Cardiac muscle cell (in vitro differentiated cells and primary cell): Measurements from ENCODE around the gene RPUSD1. TPM values are rescaled to one million over a fixed set of nuclear protein-coding genes. Genes with fewer than 3 reads are reported as not detected.

ENCODE experiments used
- DNase-seq, 2 donors: peaks; one replicate each; pipeline versions ENCODE4 v3.0.0 to v3.0.0-alpha.2; 2010 to 2017; ENCODE audit warnings: low read depth in 1 of 2, low spot score in 1 of 2
- H3K27ac ChIP-seq: fragments of 200-600 bp; sonication (generic); 2 replicates; pipeline ENCODE4 v1.5.1; 2016
- H3K27me3 ChIP-seq: fragments of 200-600 bp; sonication (generic); 2 replicates; pipeline ENCODE4 v1.6.0; 2016; ENCODE audit warnings: control low read depth
- H3K36me3 ChIP-seq: fragments of 200-600 bp; sonication (generic); 2 replicates; pipeline ENCODE4 v1.5.1; 2016; ENCODE audit warnings: control low read depth
- H3K4me1 ChIP-seq: fragments of 200-600 bp; sonication (generic); 2 replicates; pipeline ENCODE4 v1.8.1; 2017; ENCODE audit warnings: low read depth, mild to moderate bottlenecking, mixed run types
- H3K4me3 ChIP-seq: fragments of 200-600 bp; sonication (generic); 2 replicates; pipeline ENCODE4 v1.5.1; 2016; ENCODE audit warnings: mild to moderate bottlenecking
- H3K9me3 ChIP-seq: fragments of 200-600 bp; sonication (generic); 2 replicates; pipeline ENCODE4 v1.5.1; 2017; ENCODE audit warnings: low read depth, mild to moderate bottlenecking, control low read depth
- CTCF ChIP-seq: IDR thresholded peaks from 2 replicates; pipeline ENCODE4 v1.5.1; 2012; ENCODE audit warnings: low read depth, mild to moderate bottlenecking, low read length
- polyA plus RNA-seq: library from polyadenylated mRNA; unstranded; fragments of >200 nt; fragmentation: Nextera tagmentation; extraction: Ambion mirVana; gene quantifications from 2 replicates; pipeline ENCODE4 v1.2.1, GENCODE V29; 2016
- total RNA-seq: library from RNA; depleted of rRNA; stranded (reverse); fragments of >200 nt; gene quantifications from 2 replicates; pipeline ENCODE4 v1.2.3, GENCODE V29; 2016

Gene RPUSD1
- total and polyA plus RNA-seq, 2 experiments from 2014 or later, result 32.2 to 34.3 TPM

GRCh38 chr16:739560-740458 lies 48.4 kb downstream of the RPUSD1 start:
- H3K27me3 ChIP-seq, result no peaks in the 10 kb centered on the region
- no peaks in the 10 kb centered on the region for H3K4me1 ChIP-seq
- H3K27ac ChIP-seq, result no peak overlapping the region
- no peak for DNase-seq
- H3K36me3 ChIP-seq, result peaks cover 6% of the 10 kb centered on the region
- H3K4me3 ChIP-seq, result peak overlapping the region; percentile 95
- no peaks in the 10 kb centered on the region for H3K9me3 ChIP-seq
- no peak for TF ChIP-seq CTCF

DNA sequence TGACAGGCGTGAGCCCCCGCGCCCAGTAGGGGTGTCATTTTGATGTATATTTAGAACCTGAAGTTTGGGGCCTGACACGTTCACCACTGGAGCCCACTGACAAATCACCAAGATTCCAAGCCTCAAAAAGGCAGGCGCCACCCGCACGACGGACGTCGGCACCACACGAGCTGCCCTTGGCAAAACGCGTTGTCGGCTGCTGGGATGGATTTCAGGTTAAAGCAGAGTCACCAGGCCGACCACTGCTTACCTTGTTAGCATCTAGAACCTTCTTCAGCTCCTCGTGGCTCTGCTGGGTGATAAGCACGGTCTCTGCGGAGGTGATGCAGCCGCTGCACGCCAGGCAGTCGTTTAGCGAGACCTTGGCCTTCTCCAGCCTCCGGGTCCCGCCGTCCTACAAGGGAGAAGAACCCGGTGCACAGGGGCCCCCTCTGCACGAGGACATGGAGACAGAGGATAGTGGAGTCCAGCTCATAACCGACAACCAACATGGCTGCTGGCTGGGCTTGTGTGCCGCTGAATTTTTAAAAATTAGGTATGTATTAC lies 51.2 kb downstream of the RPUSD1 start:
- no peak for TF ChIP-seq CTCF
- DNase-seq, result no peak
- H3K9me3 ChIP-seq, result no peaks in the 10 kb centered on the region
- H3K36me3 ChIP-seq, result peaks cover 6% of the 10 kb centered on the region
- no peak overlapping the region for H3K4me3 ChIP-seq
- H3K27me3 ChIP-seq, result no peaks in the 10 kb centered on the region
- no peaks in the 10 kb centered on the region for H3K4me1 ChIP-seq
- H3K27ac ChIP-seq, result no peak overlapping the region

DNA sequence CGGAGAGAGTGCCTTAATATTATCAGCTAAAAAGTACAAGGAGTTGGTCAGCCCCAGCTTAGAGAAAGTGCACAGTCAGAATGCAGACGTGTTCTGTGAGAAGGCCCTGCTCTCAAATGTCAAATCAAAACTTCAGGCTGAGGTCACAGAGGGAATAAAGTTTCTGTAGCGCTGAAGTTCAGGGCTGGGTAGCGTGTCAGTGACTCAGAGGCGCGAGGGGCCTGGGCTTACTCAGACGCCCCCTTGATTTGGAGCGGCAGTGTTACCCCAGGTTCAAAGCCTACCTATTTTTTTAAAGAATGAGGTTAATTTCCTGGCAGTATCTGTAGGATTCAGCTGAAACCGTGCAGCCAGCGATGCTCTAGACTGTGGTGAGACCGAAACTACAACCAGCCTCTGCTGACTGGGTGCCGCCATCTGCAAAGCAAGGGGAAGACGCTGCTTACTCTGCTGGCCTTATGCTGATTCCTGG lies 52.2 kb downstream of the RPUSD1 start:
- no peak for TF ChIP-seq CTCF
- Histone ChIP-seq H3K4me3 (no peak overlapping the region), H3K27ac (no peak overlapping the region), H3K9me3 (no peaks in the 10 kb centered on the region), H3K4me1 (no peaks in the 10 kb centered on the region), H3K27me3 (no peaks in the 10 kb centered on the region), H3K36me3 (peaks cover 6% of the 10 kb centered on the region)
- DNase-seq, result no peak

DNA sequence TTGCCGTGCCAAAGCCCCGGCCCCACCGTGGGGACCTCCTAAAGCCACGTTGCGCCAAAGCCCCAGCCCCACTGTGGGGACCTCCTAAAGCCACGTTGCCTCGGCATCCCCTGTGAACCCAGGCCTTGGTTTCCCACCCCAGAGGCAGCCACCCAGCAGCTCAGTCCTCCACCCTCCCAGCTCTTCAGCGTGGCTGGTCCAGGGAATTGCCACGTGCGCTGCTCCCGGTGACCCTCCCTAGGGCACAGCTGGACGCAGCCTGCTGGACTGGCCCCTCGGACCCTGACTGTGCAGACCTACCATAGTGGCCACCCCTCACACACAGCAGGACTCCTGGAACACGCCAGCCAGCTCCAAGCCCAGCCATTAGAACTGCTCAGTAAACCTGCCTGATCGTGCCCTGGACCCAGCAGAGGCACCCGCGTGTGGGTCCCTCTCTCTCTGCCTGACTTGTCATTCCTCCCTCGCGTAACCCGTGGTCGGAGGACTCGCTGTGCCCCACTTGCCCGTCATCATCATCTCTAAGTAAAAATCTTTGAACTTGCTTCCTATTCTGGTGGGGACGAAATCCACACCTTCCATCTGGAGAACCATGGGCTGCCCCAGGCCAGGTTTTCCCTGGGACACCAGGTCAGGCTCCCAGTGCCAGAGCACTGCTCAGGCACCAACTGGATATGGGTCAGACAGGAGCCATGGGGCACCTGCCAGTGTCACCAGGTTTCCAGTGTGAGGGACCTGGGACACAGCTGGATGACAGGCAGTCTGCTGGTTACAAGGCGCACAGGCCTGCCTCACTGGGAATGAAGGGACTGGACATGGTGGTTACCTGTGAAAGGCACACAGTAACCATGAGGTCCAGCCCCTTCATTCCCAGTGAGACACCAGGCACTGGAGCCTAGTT lies 53.0 kb downstream of the RPUSD1 start:
- Histone ChIP-seq H3K4me1 (no peaks in the 10 kb centered on the region), H3K27ac (no peak overlapping the region), H3K36me3 (peaks cover 6% of the 10 kb centered on the region), H3K4me3 (no peak overlapping the region), H3K9me3 (no peaks in the 10 kb centered on the region), H3K27me3 (no peaks in the 10 kb centered on the region)
- no peak for DNase-seq
- TF ChIP-seq CTCF, result no peak

Other genes with a start within 250 kb of the RPUSD1 start
- 0.14 and 0.66 TPM in 2 replicates for gene PRR35, start 228.0 kb downstream of the RPUSD1 start, total RNA-seq
- 0.40 TPM in 1 of 2 replicates, not detected in the other for gene PRR35, start 228.0 kb downstream of the RPUSD1 start, polyA plus RNA-seq
- gene NHLRC4, start 221.4 kb downstream of the RPUSD1 start, total RNA-seq, result 3.6 and 3.9 TPM in 2 replicates
- 2.2 and 2.6 TPM in 2 replicates for gene NHLRC4, start 221.4 kb downstream of the RPUSD1 start, polyA plus RNA-seq
- gene PIGQ, start 218.4 kb downstream of the RPUSD1 start, total RNA-seq, result 124 and 126 TPM in 2 replicates
- 89.2 and 110 TPM in 2 replicates for gene PIGQ, start 218.4 kb downstream of the RPUSD1 start, polyA plus RNA-seq
- gene RAB40C, start 198.3 kb downstream of the RPUSD1 start, total RNA-seq, result 40.7 and 45.9 TPM in 2 replicates
- 30.8 and 36.9 TPM in 2 replicates for gene RAB40C, start 198.3 kb downstream of the RPUSD1 start, polyA plus RNA-seq
- gene WFIKKN1, start 157.4 kb downstream of the RPUSD1 start, total RNA-seq, result 85.8 and 125 TPM in 2 replicates
- 79.6 and 105 TPM in 2 replicates for gene WFIKKN1, start 157.4 kb downstream of the RPUSD1 start, polyA plus RNA-seq
- gene METTL26, start 152.1 kb downstream of the RPUSD1 start, total RNA-seq, result 196 and 201 TPM in 2 replicates
- gene METTL26, start 152.1 kb downstream of the RPUSD1 start, polyA plus RNA-seq, result 153 and 181 TPM in 2 replicates
- gene MCRIP2, start 146.6 kb downstream of the RPUSD1 start, total RNA-seq, result 123 and 144 TPM in 2 replicates
- 131 and 146 TPM in 2 replicates for gene MCRIP2, start 146.6 kb downstream of the RPUSD1 start, polyA plus RNA-seq
- 25.6 and 26.5 TPM in 2 replicates for gene WDR90, start 139.0 kb downstream of the RPUSD1 start, total RNA-seq
- 28.1 and 32.3 TPM in 2 replicates for gene WDR90, start 139.0 kb downstream of the RPUSD1 start, polyA plus RNA-seq
- 251 and 305 TPM in 2 replicates for gene RHOT2, start 120.2 kb downstream of the RPUSD1 start, total RNA-seq
- 294 and 315 TPM in 2 replicates for gene RHOT2, start 120.2 kb downstream of the RPUSD1 start, polyA plus RNA-seq
- gene RHBDL1, start 112.7 kb downstream of the RPUSD1 start, total RNA-seq, result 3.6 and 12.9 TPM in 2 replicates
- gene RHBDL1, start 112.7 kb downstream of the RPUSD1 start, polyA plus RNA-seq, result 2.6 and 4.7 TPM in 2 replicates
- 176 and 207 TPM in 2 replicates for gene STUB1, start 108.0 kb downstream of the RPUSD1 start, total RNA-seq
- 219 and 269 TPM in 2 replicates for gene STUB1, start 108.0 kb downstream of the RPUSD1 start, polyA plus RNA-seq
- 105 and 134 TPM in 2 replicates for gene JMJD8, start 104.0 kb downstream of the RPUSD1 start, total RNA-seq
- 107 and 118 TPM in 2 replicates for gene JMJD8, start 104.0 kb downstream of the RPUSD1 start, polyA plus RNA-seq
- 17.6 and 23.3 TPM in 2 replicates for gene WDR24, start 98.0 kb downstream of the RPUSD1 start, total RNA-seq
- 22.8 and 31.0 TPM in 2 replicates for gene WDR24, start 98.0 kb downstream of the RPUSD1 start, polyA plus RNA-seq
- 0.12 and 0.74 TPM in 2 replicates for gene FBXL16, start 82.6 kb downstream of the RPUSD1 start, total RNA-seq
- 0.59 and 1.4 TPM in 2 replicates for gene FBXL16, start 82.6 kb downstream of the RPUSD1 start, polyA plus RNA-seq
- 93.9 and 186 TPM in 2 replicates for gene METRN, start 73.3 kb downstream of the RPUSD1 start, total RNA-seq
- gene METRN, start 73.3 kb downstream of the RPUSD1 start, polyA plus RNA-seq, result 299 and 330 TPM in 2 replicates
- 55.1 and 62.5 TPM in 2 replicates for gene ANTKMT, start 67.2 kb downstream of the RPUSD1 start, total RNA-seq
- gene ANTKMT, start 67.2 kb downstream of the RPUSD1 start, polyA plus RNA-seq, result 72.4 and 82.6 TPM in 2 replicates
- gene CCDC78, start 61.9 kb downstream of the RPUSD1 start, total RNA-seq, result 9.7 and 16.5 TPM in 2 replicates
- 3.6 and 4.2 TPM in 2 replicates for gene CCDC78, start 61.9 kb downstream of the RPUSD1 start, polyA plus RNA-seq
- gene HAGHL, start 61.3 kb downstream of the RPUSD1 start, total RNA-seq, result 31.6 and 47.5 TPM in 2 replicates
- gene HAGHL, start 61.3 kb downstream of the RPUSD1 start, polyA plus RNA-seq, result 27.7 and 37.0 TPM in 2 replicates
- 46.2 and 67.7 TPM in 2 replicates for gene CIAO3, start 47.4 kb downstream of the RPUSD1 start, total RNA-seq
- gene CIAO3, start 47.4 kb downstream of the RPUSD1 start, polyA plus RNA-seq, result 43.3 and 72.2 TPM in 2 replicates
- 0.32 and 4.5 TPM in 2 replicates for gene MSLN, start 27.6 kb downstream of the RPUSD1 start, total RNA-seq
- not detected in 2 replicates for gene MSLN, start 27.6 kb downstream of the RPUSD1 start, polyA plus RNA-seq
- 57.4 and 107 TPM in 2 replicates for gene CHTF18, start 239 bp upstream of the RPUSD1 start, total RNA-seq
- gene CHTF18, start 239 bp upstream of the RPUSD1 start, polyA plus RNA-seq, result 43.6 and 58.5 TPM in 2 replicates
- gene GNG13, start 12.4 kb upstream of the RPUSD1 start, total RNA-seq, result not detected in 2 replicates
- 0.79 TPM in 1 of 2 replicates, not detected in the other for gene GNG13, start 12.4 kb upstream of the RPUSD1 start, polyA plus RNA-seq
- gene LMF1, start 182.6 kb upstream of the RPUSD1 start, total RNA-seq, result 37.6 and 41.6 TPM in 2 replicates
- gene LMF1, start 182.6 kb upstream of the RPUSD1 start, polyA plus RNA-seq, result 18.8 and 39.0 TPM in 2 replicates
- gene SOX8, start 193.4 kb upstream of the RPUSD1 start, total RNA-seq, result 9.2 and 13.7 TPM in 2 replicates
- gene SOX8, start 193.4 kb upstream of the RPUSD1 start, polyA plus RNA-seq, result 5.8 and 8.2 TPM in 2 replicates